Measurements from ENCODE around the gene ACE.

- TF ChIP-seq, protein P1, sequence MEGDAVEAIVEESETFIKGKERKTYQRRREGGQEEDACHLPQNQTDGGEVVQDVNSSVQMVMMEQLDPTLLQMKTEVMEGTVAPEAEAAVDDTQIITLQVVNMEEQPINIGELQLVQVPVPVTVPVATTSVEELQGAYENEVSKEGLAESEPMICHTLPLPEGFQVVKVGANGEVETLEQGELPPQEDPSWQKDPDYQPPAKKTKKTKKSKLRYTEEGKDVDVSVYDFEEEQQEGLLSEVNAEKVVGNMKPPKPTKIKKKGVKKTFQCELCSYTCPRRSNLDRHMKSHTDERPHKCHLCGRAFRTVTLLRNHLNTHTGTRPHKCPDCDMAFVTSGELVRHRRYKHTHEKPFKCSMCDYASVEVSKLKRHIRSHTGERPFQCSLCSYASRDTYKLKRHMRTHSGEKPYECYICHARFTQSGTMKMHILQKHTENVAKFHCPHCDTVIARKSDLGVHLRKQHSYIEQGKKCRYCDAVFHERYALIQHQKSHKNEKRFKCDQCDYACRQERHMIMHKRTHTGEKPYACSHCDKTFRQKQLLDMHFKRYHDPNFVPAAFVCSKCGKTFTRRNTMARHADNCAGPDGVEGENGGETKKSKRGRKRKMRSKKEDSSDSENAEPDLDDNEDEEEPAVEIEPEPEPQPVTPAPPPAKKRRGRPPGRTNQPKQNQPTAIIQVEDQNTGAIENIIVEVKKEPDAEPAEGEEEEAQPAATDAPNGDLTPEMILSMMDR (IDR thresholded peaks at IDR 0.05) = no peak
- TF ChIP-seq EZH2phosphoT487 (IDR thresholded peaks at IDR 0.05) = no peak
These were observed 36.6 kb upstream of the ACE start for GRCh38 chr17:63440127-63440769.

All from neural progenitor cell (in vitro differentiated cells).